GM12878 (cell line): ENCODE measurements around the gene SLC6A3.

Source experiments
- ATF7 ChIP-seq: fragments of 450-650 bp; IDR thresholded peaks from 2 replicates; pipeline ENCODE4 v1.6.1; 2016; ENCODE audit warnings: low read depth, mild to moderate bottlenecking
- FOXM1 ChIP-seq: IDR thresholded peaks from 2 replicates; pipeline ENCODE4 v1.6.1; 2012; ENCODE audit warnings: low read depth, mild to moderate bottlenecking, inconsistent platforms, low read length, moderate library complexity
- GABPA ChIP-seq: IDR thresholded peaks from 2 replicates; pipeline ENCODE4 v1.6.1; 2014; ENCODE audit warnings: antibody characterized with exemption, low read depth, mild to moderate bottlenecking, inconsistent platforms
- NFIC ChIP-seq: IDR thresholded peaks from 2 replicates; pipeline ENCODE4 v1.6.1; 2012; ENCODE audit warnings: low read depth, mild to moderate bottlenecking, inconsistent platforms, low read length, moderate library complexity
- POLR2A ChIP-seq: IDR thresholded peaks from 2 replicates; pipeline ENCODE4 v1.6.1; 2011; ENCODE audit warnings: low read depth, mild to moderate bottlenecking, low read length
- SP1 ChIP-seq: IDR thresholded peaks from one replicate; pipeline ENCODE4 v1.6.1; 2011; ENCODE audit warnings: low read depth, low read length
- TCF12 ChIP-seq: IDR thresholded peaks from 2 replicates; pipeline ENCODE4 v1.6.1; 2011; ENCODE audit warnings: low read depth, mild to moderate bottlenecking, low read length
- TF ChIP-seq, protein P1 (sequence below), 3 experiments: IDR thresholded peaks in 2 of 3; conservative IDR thresholded peaks in 1 of 3; 2 replicates each; pipeline ENCODE4 v1.5.1; 2011; ENCODE audit warnings: low read depth in 3 of 3, low read length in 3 of 3, mild to moderate bottlenecking in 3 of 3, control low read depth in 2 of 3, moderate library complexity in 2 of 3, inconsistent platforms in 1 of 3, mixed read lengths in 1 of 3; ENCODE audit not compliant: control insufficient read depth in 2 of 3, insufficient read depth in 1 of 3; ENCODE audit errors: extremely low read depth in 1 of 3
- TF ChIP-seq, protein P2 (sequence below): fragments of 450-650 bp; IDR thresholded peaks from 2 replicates; pipeline ENCODE4 v1.6.1; 2017; ENCODE audit warnings: mild to moderate bottlenecking
- TF ChIP-seq, protein P3 (sequence below): IDR thresholded peaks from 2 replicates; pipeline ENCODE4 v1.6.1; 2012; ENCODE audit warnings: low read depth, low read length, improper control_type of control experiment
- TF ChIP-seq, protein P4 (sequence below): IDR thresholded peaks from 2 replicates; pipeline ENCODE4 v1.6.1; 2012; ENCODE audit warnings: low read depth, low read length, improper control_type of control experiment

DNA sequence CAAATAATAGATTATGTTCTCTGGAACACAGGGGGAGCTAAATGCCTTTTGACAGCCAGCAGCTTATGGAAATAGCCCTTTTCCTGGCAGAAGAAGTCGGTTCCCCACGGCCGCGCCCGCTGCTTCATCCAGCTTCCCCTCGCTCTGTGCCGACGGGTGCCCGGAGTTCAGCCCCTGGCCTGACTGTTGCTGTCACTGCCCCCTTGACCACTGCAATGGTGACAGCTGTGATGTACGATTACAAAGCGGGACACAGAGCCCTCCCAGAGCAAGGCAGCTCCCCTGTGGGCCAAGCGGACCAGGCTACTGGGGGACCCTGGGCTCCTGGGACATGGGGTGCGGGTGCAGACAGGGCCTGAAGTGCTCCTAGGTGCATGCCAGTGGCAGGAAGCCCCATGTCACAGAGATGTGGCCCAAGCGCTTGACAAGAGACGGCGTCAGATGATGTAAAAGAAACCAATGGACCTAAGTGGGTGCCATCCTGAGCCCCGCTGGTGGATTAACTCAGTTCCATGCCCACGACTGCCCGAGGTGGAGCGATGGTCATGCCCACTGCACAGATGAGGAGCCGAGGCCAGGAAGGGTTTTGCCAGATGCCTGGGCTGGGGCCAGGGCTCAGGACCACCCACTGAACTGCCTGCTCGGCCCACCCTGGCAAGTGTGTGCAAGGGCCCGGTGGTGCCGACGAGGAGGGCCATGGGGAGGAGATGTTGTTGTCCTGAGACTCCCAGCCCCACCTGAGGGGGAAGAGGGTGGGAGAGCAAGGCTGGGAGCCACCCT lies 87.1 kb downstream of the SLC6A3 start:
- TF ChIP-seq, protein P1, sequence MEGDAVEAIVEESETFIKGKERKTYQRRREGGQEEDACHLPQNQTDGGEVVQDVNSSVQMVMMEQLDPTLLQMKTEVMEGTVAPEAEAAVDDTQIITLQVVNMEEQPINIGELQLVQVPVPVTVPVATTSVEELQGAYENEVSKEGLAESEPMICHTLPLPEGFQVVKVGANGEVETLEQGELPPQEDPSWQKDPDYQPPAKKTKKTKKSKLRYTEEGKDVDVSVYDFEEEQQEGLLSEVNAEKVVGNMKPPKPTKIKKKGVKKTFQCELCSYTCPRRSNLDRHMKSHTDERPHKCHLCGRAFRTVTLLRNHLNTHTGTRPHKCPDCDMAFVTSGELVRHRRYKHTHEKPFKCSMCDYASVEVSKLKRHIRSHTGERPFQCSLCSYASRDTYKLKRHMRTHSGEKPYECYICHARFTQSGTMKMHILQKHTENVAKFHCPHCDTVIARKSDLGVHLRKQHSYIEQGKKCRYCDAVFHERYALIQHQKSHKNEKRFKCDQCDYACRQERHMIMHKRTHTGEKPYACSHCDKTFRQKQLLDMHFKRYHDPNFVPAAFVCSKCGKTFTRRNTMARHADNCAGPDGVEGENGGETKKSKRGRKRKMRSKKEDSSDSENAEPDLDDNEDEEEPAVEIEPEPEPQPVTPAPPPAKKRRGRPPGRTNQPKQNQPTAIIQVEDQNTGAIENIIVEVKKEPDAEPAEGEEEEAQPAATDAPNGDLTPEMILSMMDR (IDR thresholded peaks at IDR 0.05 in 2 of 3, conservative IDR thresholded peaks at IDR 0.05 in 1 of 3; ENCODE audit: control insufficient read depth in 2 of 3, extremely low read depth in 1 of 3, insufficient read depth in 1 of 3, low read depth in 3 of 3, low read length in 3 of 3) = no peak
- TF ChIP-seq FOXM1 = no peak
- no peak for TF ChIP-seq POLR2A
- TF ChIP-seq, protein P2, sequence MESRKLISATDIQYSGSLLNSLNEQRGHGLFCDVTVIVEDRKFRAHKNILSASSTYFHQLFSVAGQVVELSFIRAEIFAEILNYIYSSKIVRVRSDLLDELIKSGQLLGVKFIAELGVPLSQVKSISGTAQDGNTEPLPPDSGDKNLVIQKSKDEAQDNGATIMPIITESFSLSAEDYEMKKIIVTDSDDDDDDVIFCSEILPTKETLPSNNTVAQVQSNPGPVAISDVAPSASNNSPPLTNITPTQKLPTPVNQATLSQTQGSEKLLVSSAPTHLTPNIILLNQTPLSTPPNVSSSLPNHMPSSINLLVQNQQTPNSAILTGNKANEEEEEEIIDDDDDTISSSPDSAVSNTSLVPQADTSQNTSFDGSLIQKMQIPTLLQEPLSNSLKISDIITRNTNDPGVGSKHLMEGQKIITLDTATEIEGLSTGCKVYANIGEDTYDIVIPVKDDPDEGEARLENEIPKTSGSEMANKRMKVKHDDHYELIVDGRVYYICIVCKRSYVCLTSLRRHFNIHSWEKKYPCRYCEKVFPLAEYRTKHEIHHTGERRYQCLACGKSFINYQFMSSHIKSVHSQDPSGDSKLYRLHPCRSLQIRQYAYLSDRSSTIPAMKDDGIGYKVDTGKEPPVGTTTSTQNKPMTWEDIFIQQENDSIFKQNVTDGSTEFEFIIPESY = no peak
- no peak for TF ChIP-seq SP1
- TF ChIP-seq, protein P3, sequence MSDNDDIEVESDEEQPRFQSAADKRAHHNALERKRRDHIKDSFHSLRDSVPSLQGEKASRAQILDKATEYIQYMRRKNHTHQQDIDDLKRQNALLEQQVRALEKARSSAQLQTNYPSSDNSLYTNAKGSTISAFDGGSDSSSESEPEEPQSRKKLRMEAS = no peak
- TF ChIP-seq TCF12 = no peak
- TF ChIP-seq ATF7 = no peak
- TF ChIP-seq GABPA = no peak
- no peak for TF ChIP-seq NFIC
- TF ChIP-seq, protein P4, sequence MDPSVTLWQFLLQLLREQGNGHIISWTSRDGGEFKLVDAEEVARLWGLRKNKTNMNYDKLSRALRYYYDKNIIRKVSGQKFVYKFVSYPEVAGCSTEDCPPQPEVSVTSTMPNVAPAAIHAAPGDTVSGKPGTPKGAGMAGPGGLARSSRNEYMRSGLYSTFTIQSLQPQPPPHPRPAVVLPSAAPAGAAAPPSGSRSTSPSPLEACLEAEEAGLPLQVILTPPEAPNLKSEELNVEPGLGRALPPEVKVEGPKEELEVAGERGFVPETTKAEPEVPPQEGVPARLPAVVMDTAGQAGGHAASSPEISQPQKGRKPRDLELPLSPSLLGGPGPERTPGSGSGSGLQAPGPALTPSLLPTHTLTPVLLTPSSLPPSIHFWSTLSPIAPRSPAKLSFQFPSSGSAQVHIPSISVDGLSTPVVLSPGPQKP = no peak
